ENCODE data around the gene MATCAP1. TPM values are rescaled to one million over a fixed set of nuclear protein-coding genes. Genes with fewer than 3 reads are reported as not detected.
A peak's percentile ranks its signal among the peaks of the same experiment; 100 is the strongest.

Gene MATCAP1
- total RNA-seq, 1 experiment from 2014 or later = 51.2 TPM

GRCh38 chr16:67179421-67180080 lies 4.2 kb downstream of the MATCAP1 start:
- Histone ChIP-seq H2AK5ac (ENCODE audit: insufficient read length, low read length) (no peak overlapping the region), H3K79me1 (ENCODE audit: insufficient read depth, low read depth, low read length, poor library complexity, severe bottlenecking) (no peaks in the 10 kb centered on the region), H4K91ac (ENCODE audit: insufficient read length, low read depth, low read length) (no peak overlapping the region), H3K23me2 (ENCODE audit: insufficient read length, low read depth, low read length, poor library complexity, severe bottlenecking) (peaks cover 19% of the 10 kb centered on the region), H3K14ac (ENCODE audit: insufficient read depth, low read length) (no peak overlapping the region), H3K4ac (ENCODE audit: low read depth, low read length) (no peak overlapping the region), H3K27ac (ENCODE audit: insufficient read length, low read depth, low read length) (no peak overlapping the region), H4K20me1 (ENCODE audit: control insufficient read depth, insufficient read depth, insufficient read length) (no peaks in the 10 kb centered on the region), H3K79me2 (ENCODE audit: insufficient read depth, low read length) (no peaks in the 10 kb centered on the region), H2BK20ac (ENCODE audit: low read depth, low read length, poor library complexity, severe bottlenecking) (no peak overlapping the region), H3K9ac (ENCODE audit: extremely low read depth, insufficient read length, low read length) (no peak overlapping the region), H2BK15ac (ENCODE audit: low read depth, low read length) (no peak overlapping the region), H2BK120ac (ENCODE audit: low read depth, low read length, poor library complexity, severe bottlenecking) (no peak overlapping the region), H2BK12ac (ENCODE audit: insufficient read length, low read depth, low read length) (no peak overlapping the region), H2BK5ac (ENCODE audit: insufficient read length, low read length) (no peak overlapping the region), H3K9me3 (ENCODE audit: control insufficient read depth, low read depth, low read length) (no peaks in the 10 kb centered on the region), H3K27me3 (ENCODE audit: insufficient read depth, low read length) (peaks cover 10% of the 10 kb centered on the region; the same call in 1 of the 2 replicates), H2AFZ (ENCODE audit: low read length) (no peak overlapping the region), H3T11ph (ENCODE audit: low read length) (no peak overlapping the region), H4K5ac (ENCODE audit: insufficient read length, low read depth, low read length) (no peak overlapping the region), H3K18ac (ENCODE audit: insufficient read length, low read depth, low read length) (no peak overlapping the region), H3K4me2 (ENCODE audit: insufficient read depth, insufficient read length, low read length) (no peak overlapping the region), H3K56ac (ENCODE audit: insufficient read length, low read depth, low read length) (no peak overlapping the region), H3K4me1 (ENCODE audit: insufficient read depth, low read length) (peaks cover 2% of the 10 kb centered on the region; the same call in 1 of the 2 replicates), H4K8ac (replicated peaks; ENCODE audit: insufficient read length, low read depth, low read length) (no peak overlapping the region), H3K23ac (ENCODE audit: insufficient read length, low read depth, low read length) (no peak overlapping the region)
- Mint-ChIP-seq H3K27me3 (ENCODE audit: low read depth) (peaks cover 37% of the 10 kb centered on the region), H3K36me3 (ENCODE audit: insufficient read depth in 1 of 3, low read depth in 3 of 3) (peaks cover 0 to 7% (median 4%) of the 10 kb centered on the region in 3 experiments; a peak in 2 of 7 replicates), H3K4me3 (peak overlapping the region in 1 of 2 experiments; percentile 39; a peak in 2 of 5 replicates), H3K9me3 (no peaks in the 10 kb centered on the region), H3K4me1 (peaks cover 14 to 15% of the 10 kb centered on the region in 2 experiments), H3K27ac (no peak overlapping the region)
- DNase-seq = peak; percentile 63
- WGBS (ENCODE audit: extremely low coverage, insufficient read length, low lambda C conversion rate) = no CpG with 5 or more reads among the region's 13 CpGs
- TF ChIP-seq CTCF (conservative IDR thresholded peaks at IDR 0.05) = peak; percentile 7; the same call in 1 of the 3 replicates

Measured in H9 (cell line).